Neural cell (in vitro differentiated cells): ENCODE measurements around the gene SETD2. TPM values are rescaled to one million over a fixed set of nuclear protein-coding genes. Genes with fewer than 3 reads are reported as not detected.

ENCODE experiments used
- H2AFZ ChIP-seq: fragments of 200-600, 300-800 bp; sonication (generic), shearing (Covaris generic); 2 replicates; pipeline ENCODE4 v1.6.0; 2014; ENCODE audit warnings: low read depth, mild to moderate bottlenecking, antibody characterized with exemption, low read length, moderate library complexity
- H3F3A ChIP-seq: fragments of 200-600 bp; shearing (Covaris generic); 2 replicates; pipeline ENCODE4 v1.6.1; 2016; ENCODE audit warnings: mild to moderate bottlenecking, moderate library complexity, mixed read lengths, antibody characterized with exemption, low read length; ENCODE audit not compliant: insufficient read depth, poor library complexity, severe bottlenecking
- H3K27ac ChIP-seq: fragments of 200-600, 300-800 bp; sonication (generic), shearing (Covaris generic); 2 replicates; pipeline ENCODE4 v1.5.1; 2014; ENCODE audit warnings: mild to moderate bottlenecking, low read length, moderate library complexity
- H3K27me3 ChIP-seq: fragments of 300-800, 200-600 bp; sonication (generic), shearing (Covaris generic); 2 replicates; pipeline ENCODE4 v1.6.0; 2014; ENCODE audit warnings: mild to moderate bottlenecking, low read depth, low read length, moderate library complexity; ENCODE audit not compliant: insufficient read depth
- H3K36me3 ChIP-seq: fragments of 300-800, 200-600 bp; sonication (generic), shearing (Covaris generic); 2 replicates; pipeline ENCODE4 v1.5.1; 2014; ENCODE audit warnings: mild to moderate bottlenecking, antibody characterized with exemption, low read length, moderate library complexity; ENCODE audit not compliant: insufficient read depth
- H3K4me2 ChIP-seq: fragments of 300-800, 200-600 bp; sonication (generic), shearing (Covaris generic); 2 replicates; pipeline ENCODE4 v1.6.0; 2014; ENCODE audit warnings: mild to moderate bottlenecking, low read length
- H3K4me3 ChIP-seq: fragments of 300-800, 200-600 bp; sonication (generic), shearing (Covaris generic); 2 replicates; pipeline ENCODE4 v1.5.1; 2014; ENCODE audit warnings: mild to moderate bottlenecking, low read length, moderate library complexity
- H3K79me2 ChIP-seq: fragments of 200-600 bp; shearing (Covaris generic); replicated peaks from 2 replicates; pipeline ENCODE4 v1.6.0; 2014; ENCODE audit warnings: mild to moderate bottlenecking, low read length, moderate library complexity; ENCODE audit not compliant: insufficient read depth
- H3K9ac ChIP-seq: fragments of 300-800, 200-600 bp; sonication (generic), shearing (Covaris generic); 2 replicates; pipeline ENCODE4 v1.6.1; 2016; ENCODE audit warnings: mild to moderate bottlenecking, low read length, mixed read lengths
- H3K9me2 ChIP-seq: fragments of 200-600 bp; shearing (Covaris generic); 2 replicates; pipeline ENCODE4 v1.6.1; 2016; ENCODE audit warnings: mild to moderate bottlenecking, low read length, mixed read lengths; ENCODE audit not compliant: insufficient read depth
- H3K9me3 ChIP-seq: fragments of 200-600, 300-800 bp; sonication (generic), shearing (Covaris generic); 2 replicates; pipeline ENCODE4 v1.6.1; 2016; ENCODE audit warnings: mild to moderate bottlenecking, mixed run types, low read length, moderate library complexity, mixed read lengths
- H4K20me1 ChIP-seq: fragments of 200-600 bp; shearing (Covaris generic); 2 replicates; pipeline ENCODE4 v1.6.1; 2016; ENCODE audit warnings: mild to moderate bottlenecking, mixed run types; ENCODE audit not compliant: insufficient read depth
- EP300 ChIP-seq: fragments of 450-650 bp; conservative IDR thresholded peaks from 2 replicates; pipeline ENCODE4 v1.6.1; 2014; ENCODE audit warnings: antibody characterized with exemption, mild to moderate bottlenecking, moderate library complexity; ENCODE audit not compliant: poor library complexity, severe bottlenecking
- EZH2 ChIP-seq: fragments of 200-600, 300-800 bp; shearing (Covaris generic), sonication (generic); IDR thresholded peaks from 2 replicates; pipeline ENCODE4 v1.6.1; 2014; ENCODE audit warnings: antibody characterized with exemption, low read length, borderline replicate concordance, mild to moderate bottlenecking; ENCODE audit not compliant: insufficient read depth, poor library complexity, severe bottlenecking
- MXI1 ChIP-seq: fragments of 450-650 bp; conservative IDR thresholded peaks from 2 replicates; pipeline ENCODE4 v1.6.1; 2014; ENCODE audit warnings: antibody characterized with exemption, mild to moderate bottlenecking; ENCODE audit not compliant: poor library complexity, severe bottlenecking
- POLR2AphosphoS5 ChIP-seq: IDR thresholded peaks from 2 replicates; pipeline ENCODE4 v1.6.1; 2012
- RAD21 ChIP-seq: fragments of 450-650 bp; conservative IDR thresholded peaks from 2 replicates; pipeline ENCODE4 v1.6.1; 2014; ENCODE audit warnings: antibody characterized with exemption, mild to moderate bottlenecking, moderate library complexity
- SMC3 ChIP-seq: fragments of 450-650 bp; conservative IDR thresholded peaks from 2 replicates; pipeline ENCODE4 v1.6.1; 2014; ENCODE audit warnings: antibody characterized with exemption, mild to moderate bottlenecking, moderate library complexity; ENCODE audit not compliant: poor library complexity
- TAF1 ChIP-seq: IDR thresholded peaks from 2 replicates; pipeline ENCODE4 v1.6.1; 2012; ENCODE audit warnings: low read depth
- polyA plus RNA-seq: library from polyadenylated mRNA; depleted of rRNA; stranded (reverse); fragments of >200 nt; gene quantifications from 2 replicates; pipeline ENCODE4 v1.2.3, GENCODE V29; 2014
- TF ChIP-seq, protein P1 (sequence below): IDR thresholded peaks from 2 replicates; pipeline ENCODE4 v1.6.1; 2012; ENCODE audit warnings: borderline replicate concordance
- TF ChIP-seq, protein P2 (sequence below): fragments of 450-650 bp; IDR thresholded peaks from 2 replicates; pipeline ENCODE4 v1.5.1; 2014; ENCODE audit warnings: antibody characterized with exemption, mild to moderate bottlenecking, moderate library complexity; ENCODE audit not compliant: poor library complexity, severe bottlenecking

The SETD2 gene
- polyA plus RNA-seq, 1 donor from 2014 or later: 18.4 TPM

DNA sequence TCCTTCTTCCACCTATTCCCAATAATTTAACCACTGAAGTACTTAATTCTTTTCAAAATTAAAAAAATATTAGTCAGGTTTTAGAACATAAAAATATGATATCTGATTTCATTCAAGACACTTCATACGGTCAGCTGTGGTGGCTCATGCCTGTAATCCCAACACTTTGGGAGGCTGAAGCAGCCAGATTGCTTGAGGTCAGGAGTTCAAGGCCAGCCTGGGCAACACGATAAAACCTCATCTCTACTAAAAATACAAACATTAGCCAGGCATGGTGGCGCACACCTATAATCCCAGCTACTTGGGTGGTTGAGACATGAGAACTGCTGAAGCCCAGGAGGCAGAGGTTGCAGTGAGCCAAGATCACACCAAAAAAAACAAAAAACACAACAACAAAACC is 127.8 kb downstream of the SETD2 start:
- no peak overlapping the region for H3K27ac ChIP-seq
- H3K4me2 ChIP-seq: no peak overlapping the region
- H2AFZ ChIP-seq: no peak overlapping the region
- no peak overlapping the region for H3K4me3 ChIP-seq
- no peaks in the 10 kb centered on the region for H3K9me2 ChIP-seq
- H3K27me3 ChIP-seq: no peaks in the 10 kb centered on the region
- H3K9ac ChIP-seq: no peak overlapping the region
- peaks cover 7% of the 10 kb centered on the region for H3K36me3 ChIP-seq
- H3K79me2 ChIP-seq: no peaks in the 10 kb centered on the region
- H4K20me1 ChIP-seq: no peaks in the 10 kb centered on the region
- no peaks in the 10 kb centered on the region for H3K9me3 ChIP-seq
- TF ChIP-seq EZH2 (no peak), TAF1 (no peak), MXI1 (no peak), EP300 (no peak)
- no peaks in the 10 kb centered on the region for H3F3A ChIP-seq

DNA sequence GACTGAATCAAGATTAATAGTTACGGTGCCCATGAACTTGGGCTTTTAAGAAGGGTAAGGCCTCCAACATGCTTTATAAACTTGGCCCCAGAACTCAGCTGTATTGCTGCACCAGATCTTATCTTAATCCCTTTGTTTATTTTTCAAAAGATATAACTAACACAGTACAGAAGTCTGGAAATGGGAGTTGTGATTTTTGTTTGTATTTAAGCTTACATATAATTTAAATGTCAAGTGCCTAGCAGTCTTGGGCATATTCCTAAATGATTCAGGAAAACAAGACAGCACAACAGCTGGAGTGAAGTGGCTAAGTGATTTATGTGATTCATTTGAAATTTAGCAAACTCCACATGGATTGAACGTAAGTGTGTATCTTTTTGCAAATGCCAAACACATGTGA is 128.3 kb downstream of the SETD2 start:
- Histone ChIP-seq H3K36me3 (peaks cover 7% of the 10 kb centered on the region), H3K4me3 (no peak overlapping the region), H3K27ac (no peak overlapping the region), H3K9me3 (no peaks in the 10 kb centered on the region), H4K20me1 (no peaks in the 10 kb centered on the region), H3F3A (no peaks in the 10 kb centered on the region), H3K9me2 (no peaks in the 10 kb centered on the region), H2AFZ (no peak overlapping the region), H3K79me2 (no peaks in the 10 kb centered on the region), H3K9ac (no peak overlapping the region), H3K27me3 (no peaks in the 10 kb centered on the region), H3K4me2 (no peak overlapping the region)
- TF ChIP-seq, protein P1, sequence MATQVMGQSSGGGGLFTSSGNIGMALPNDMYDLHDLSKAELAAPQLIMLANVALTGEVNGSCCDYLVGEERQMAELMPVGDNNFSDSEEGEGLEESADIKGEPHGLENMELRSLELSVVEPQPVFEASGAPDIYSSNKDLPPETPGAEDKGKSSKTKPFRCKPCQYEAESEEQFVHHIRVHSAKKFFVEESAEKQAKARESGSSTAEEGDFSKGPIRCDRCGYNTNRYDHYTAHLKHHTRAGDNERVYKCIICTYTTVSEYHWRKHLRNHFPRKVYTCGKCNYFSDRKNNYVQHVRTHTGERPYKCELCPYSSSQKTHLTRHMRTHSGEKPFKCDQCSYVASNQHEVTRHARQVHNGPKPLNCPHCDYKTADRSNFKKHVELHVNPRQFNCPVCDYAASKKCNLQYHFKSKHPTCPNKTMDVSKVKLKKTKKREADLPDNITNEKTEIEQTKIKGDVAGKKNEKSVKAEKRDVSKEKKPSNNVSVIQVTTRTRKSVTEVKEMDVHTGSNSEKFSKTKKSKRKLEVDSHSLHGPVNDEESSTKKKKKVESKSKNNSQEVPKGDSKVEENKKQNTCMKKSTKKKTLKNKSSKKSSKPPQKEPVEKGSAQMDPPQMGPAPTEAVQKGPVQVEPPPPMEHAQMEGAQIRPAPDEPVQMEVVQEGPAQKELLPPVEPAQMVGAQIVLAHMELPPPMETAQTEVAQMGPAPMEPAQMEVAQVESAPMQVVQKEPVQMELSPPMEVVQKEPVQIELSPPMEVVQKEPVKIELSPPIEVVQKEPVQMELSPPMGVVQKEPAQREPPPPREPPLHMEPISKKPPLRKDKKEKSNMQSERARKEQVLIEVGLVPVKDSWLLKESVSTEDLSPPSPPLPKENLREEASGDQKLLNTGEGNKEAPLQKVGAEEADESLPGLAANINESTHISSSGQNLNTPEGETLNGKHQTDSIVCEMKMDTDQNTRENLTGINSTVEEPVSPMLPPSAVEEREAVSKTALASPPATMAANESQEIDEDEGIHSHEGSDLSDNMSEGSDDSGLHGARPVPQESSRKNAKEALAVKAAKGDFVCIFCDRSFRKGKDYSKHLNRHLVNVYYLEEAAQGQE: no peak
- TF ChIP-seq POLR2AphosphoS5: no peak
- TF ChIP-seq, protein P2, sequence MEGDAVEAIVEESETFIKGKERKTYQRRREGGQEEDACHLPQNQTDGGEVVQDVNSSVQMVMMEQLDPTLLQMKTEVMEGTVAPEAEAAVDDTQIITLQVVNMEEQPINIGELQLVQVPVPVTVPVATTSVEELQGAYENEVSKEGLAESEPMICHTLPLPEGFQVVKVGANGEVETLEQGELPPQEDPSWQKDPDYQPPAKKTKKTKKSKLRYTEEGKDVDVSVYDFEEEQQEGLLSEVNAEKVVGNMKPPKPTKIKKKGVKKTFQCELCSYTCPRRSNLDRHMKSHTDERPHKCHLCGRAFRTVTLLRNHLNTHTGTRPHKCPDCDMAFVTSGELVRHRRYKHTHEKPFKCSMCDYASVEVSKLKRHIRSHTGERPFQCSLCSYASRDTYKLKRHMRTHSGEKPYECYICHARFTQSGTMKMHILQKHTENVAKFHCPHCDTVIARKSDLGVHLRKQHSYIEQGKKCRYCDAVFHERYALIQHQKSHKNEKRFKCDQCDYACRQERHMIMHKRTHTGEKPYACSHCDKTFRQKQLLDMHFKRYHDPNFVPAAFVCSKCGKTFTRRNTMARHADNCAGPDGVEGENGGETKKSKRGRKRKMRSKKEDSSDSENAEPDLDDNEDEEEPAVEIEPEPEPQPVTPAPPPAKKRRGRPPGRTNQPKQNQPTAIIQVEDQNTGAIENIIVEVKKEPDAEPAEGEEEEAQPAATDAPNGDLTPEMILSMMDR: no peak
- no peak for TF ChIP-seq EP300
- no peak for TF ChIP-seq TAF1
- TF ChIP-seq RAD21: no peak
- no peak for TF ChIP-seq EZH2
- TF ChIP-seq MXI1: no peak
- TF ChIP-seq SMC3: no peak
